Psoas muscle (tissue), 8 donors: ENCODE results near the gene TPP2. TPM values are rescaled to one million over a fixed set of nuclear protein-coding genes. Genes with fewer than 3 reads are reported as not detected.

Experiments
- ATAC-seq, 4 donors: fragments of 200-7000 bp; cut with Tn5 transposase; one replicate each; pipeline ENCODE4 v1.9.1; 2020; ENCODE audit warnings: moderate library complexity in 3 of 4, mild to moderate bottlenecking in 2 of 4
- DNase-seq, 2 donors: peaks; one replicate each; pipeline ENCODE4 v3.0.0-alpha.2; 2020
- H3K27ac ChIP-seq: fragments of 200-600 bp; one replicate; pipeline ENCODE4 v1.8.0; 2022
- H3K27me3 ChIP-seq, 3 donors: fragments of 200-600 bp in 1 of 3; one replicate each; pipeline versions ENCODE4 v1.6.1 to v1.8.0; 2013 to 2022; ENCODE audit warnings: low read length in 2 of 3, mild to moderate bottlenecking in 2 of 3, moderate library complexity in 1 of 3; ENCODE audit not compliant: insufficient read depth in 3 of 3
- H3K36me3 ChIP-seq, 2 donors: fragments of 200-600 bp in 1 of 2; one replicate each; pipeline versions ENCODE4 v1.6.1 to v1.8.0; 2013 to 2022; ENCODE audit warnings: low read depth in 1 of 2, mild to moderate bottlenecking in 1 of 2, moderate library complexity in 1 of 2; ENCODE audit not compliant: insufficient read depth in 1 of 2
- H3K4me1 ChIP-seq: fragments of 200-600 bp; one replicate; pipeline ENCODE4 v1.8.0; 2022
- H3K4me3 ChIP-seq: fragments of 200-600 bp; one replicate; pipeline ENCODE4 v1.8.0; 2022; ENCODE audit warnings: mild to moderate bottlenecking
- H3K9me3 ChIP-seq: fragments of 200-600 bp; one replicate; pipeline ENCODE4 v1.8.0; 2022
- CTCF ChIP-seq: fragments of 200-600 bp; IDR thresholded peaks from one replicate; pipeline ENCODE4 v1.8.0; 2022; ENCODE audit warnings: antibody characterized with exemption
- WGBS, 3 donors: extraction: QIAGEN DNeasy Blood & Tissue Kit; methylation state at CpG; one replicate each; pipeline versions ENCODE4 v1.1.6 to v1.1.7; 2013; 5-methylcytosine and 5-hydroxymethylcytosine counted together
- intact Hi-C, 2 donors: fragments of 100-400 bp; cut with DNase I; formaldehyde crosslinking; loops; one replicate each; pipeline versions ENCODE4 v1.11.0 to v1.14.2; 2022
- polyA plus RNA-seq, 3 donors: library from polyadenylated mRNA; stranded (reverse); fragments of 200-250 nt; gene quantifications; one replicate each; pipeline ENCODE4 v1.2.3, GENCODE V29; 2013
- total RNA-seq, 4 donors: library from RNA; stranded (reverse); fragmentation: NEBNext Ultra II Directional in 2 of 4; extraction: Animal tissue kit (Norgen Biotek cat#: 25700) in 2 of 4; gene quantifications; one replicate each; pipeline versions ENCODE4 v1.2.1 to v1.2.4, GENCODE V29; 2021 to 2023
- donor health status: healthy with polysubstance abuse.
- donor health status: DM: no; HTN: no; CAD: no; lungs with moderate emphysema.
- donor health status: Bipolar disorder and iron deficiency.
- donor health status: healthy.
- donor health status: DM: yes; HTN: yes; CAD: no.
- donor health status: DM: no; HTN: no; CAD: no.
- donor health status: DM: no; HTN: no; CAD: no.
- donor health status: DM: yes; HTN: yes; CAD: no.

Gene TPP2
- total and polyA plus RNA-seq, 7 donors, result 22.1 to 45.6 (median 40.3) TPM

GRCh38 chr13:102617697-102618350, 21.0 kb downstream of the TPP2 start:
- no peak for TF ChIP-seq CTCF
- Histone ChIP-seq H3K4me3 (peak overlapping the region; percentile 21), H3K4me1 (peaks cover 14% of the 10 kb centered on the region), H3K9me3 (no peaks in the 10 kb centered on the region), H3K27ac (peak overlapping the region; percentile 79), H3K27me3 (no peaks in the 10 kb centered on the region), H3K36me3 (peaks cover 7 to 87% of the 10 kb centered on the region in 2 donors)
- DNase-seq, result no peak
- WGBS, 3 donors, result 29 to 54% (median 35%) methylated on average over 4 of the region's 4 CpGs
- intact Hi-C loops, result no loop called here
- peak; percentile 94 to 98 (median 96) for ATAC-seq

GRCh38 chr13:102620516-102620915, 23.7 kb downstream of the TPP2 start:
- no peak overlapping the region for H3K27ac ChIP-seq
- ATAC-seq, result no peak
- H3K4me3 ChIP-seq, result no peak overlapping the region
- H3K27me3 ChIP-seq, result no peaks in the 10 kb centered on the region
- no peak for DNase-seq
- intact Hi-C loops, result no loop called here
- TF ChIP-seq CTCF, result no peak
- H3K9me3 ChIP-seq, result no peaks in the 10 kb centered on the region
- H3K36me3 ChIP-seq, result peaks cover 9 to 91% of the 10 kb centered on the region in 2 donors
- H3K4me1 ChIP-seq, result peaks cover 9% of the 10 kb centered on the region
- WGBS, 3 donors, result 70 to 80% (median 79%) methylated on average over 6 of the region's 6 CpGs

- no peak for DNase-seq
- whole genome bisulfite sequencing, 3 donors, result 15 to 34% (median 32%) methylated on average over 1 of the region's 1 CpG
- H3K27me3 ChIP-seq, result no peaks in the 10 kb centered on the region
- no peak for ATAC-seq
- no peak overlapping the region for H3K4me3 ChIP-seq
- peaks cover 8 to 91% of the 10 kb centered on the region in 2 donors for H3K36me3 ChIP-seq
- H3K27ac ChIP-seq, result no peak overlapping the region
- no peak for TF ChIP-seq CTCF
- intact Hi-C loops, result no loop called here
- H3K9me3 ChIP-seq, result no peaks in the 10 kb centered on the region
- no peaks in the 10 kb centered on the region for H3K4me1 ChIP-seq
Measured at GRCh38 chr13:102626928-102627327, 30.1 kb downstream of the TPP2 start.

- DNase-seq (no peak), ATAC-seq (no peak)
- WGBS, 3 donors, result 80 to 81% (median 81%) methylated on average over 4 of the region's 4 CpGs
- intact Hi-C loops, result no loop called here
- Histone ChIP-seq H3K27ac (no peak overlapping the region), H3K4me1 (no peaks in the 10 kb centered on the region), H3K36me3 (peaks cover 4 to 90% of the 10 kb centered on the region in 2 donors), H3K27me3 (no peaks in the 10 kb centered on the region), H3K4me3 (no peak overlapping the region), H3K9me3 (no peaks in the 10 kb centered on the region)
- no peak for TF ChIP-seq CTCF
Measured at GRCh38 chr13:102628559-102628958, 31.8 kb downstream of the TPP2 start.

- Histone ChIP-seq H3K4me1 (no peaks in the 10 kb centered on the region), H3K4me3 (no peak overlapping the region), H3K27me3 (no peaks in the 10 kb centered on the region), H3K27ac (no peak overlapping the region), H3K9me3 (no peaks in the 10 kb centered on the region), H3K36me3 (peaks cover 11 to 96% of the 10 kb centered on the region in 2 donors)
- intact Hi-C loops, result no loop called here
- ATAC-seq (no peak), DNase-seq (no peak)
- 97% methylated on average over 2 of the region's 2 CpGs for WGBS, 3 donors
- TF ChIP-seq CTCF, result no peak
Measured at GRCh38 chr13:102631198-102631597, 34.4 kb downstream of the TPP2 start.
